GM23248 (cell line): ENCODE data around the gene NPBWR2.

Experiments
- EZH2 ChIP-seq: fragments of 200-600 bp; sonication (generic); IDR thresholded peaks from 2 replicates; pipeline ENCODE4 v1.6.1; 2018; ENCODE audit warnings: antibody characterized with exemption, mild to moderate bottlenecking; ENCODE audit not compliant: insufficient read depth, poor library complexity, severe bottlenecking
- EZH2phosphoT487 ChIP-seq: fragments of 200-600 bp; sonication (generic); IDR thresholded peaks from 2 replicates; pipeline ENCODE4 v1.6.1; 2018; ENCODE audit warnings: antibody characterized with exemption, moderate library complexity, mild to moderate bottlenecking, low read depth; ENCODE audit not compliant: insufficient read depth

DNA sequence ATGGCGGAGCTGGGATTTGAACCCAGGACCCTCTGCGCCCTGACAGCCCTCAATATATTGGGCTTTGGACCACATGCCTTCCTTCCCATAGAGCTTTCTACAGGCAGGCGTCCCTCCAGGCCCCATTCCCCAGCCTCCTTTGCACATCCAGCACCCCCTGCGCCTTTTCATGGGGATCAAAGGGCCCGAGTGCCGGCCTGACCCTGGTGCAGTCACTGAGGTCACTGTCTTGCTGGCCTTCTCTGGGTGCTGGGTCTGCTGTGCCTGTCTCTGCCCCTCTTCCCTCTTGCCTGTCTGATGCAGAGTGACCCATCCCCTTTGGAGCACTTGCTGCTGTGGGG, 25.8 kb downstream of the NPBWR2 start:
- TF ChIP-seq EZH2phosphoT487, result no peak
- TF ChIP-seq EZH2, result no peak
